ENCODE data around the gene NWD2.

DNA sequence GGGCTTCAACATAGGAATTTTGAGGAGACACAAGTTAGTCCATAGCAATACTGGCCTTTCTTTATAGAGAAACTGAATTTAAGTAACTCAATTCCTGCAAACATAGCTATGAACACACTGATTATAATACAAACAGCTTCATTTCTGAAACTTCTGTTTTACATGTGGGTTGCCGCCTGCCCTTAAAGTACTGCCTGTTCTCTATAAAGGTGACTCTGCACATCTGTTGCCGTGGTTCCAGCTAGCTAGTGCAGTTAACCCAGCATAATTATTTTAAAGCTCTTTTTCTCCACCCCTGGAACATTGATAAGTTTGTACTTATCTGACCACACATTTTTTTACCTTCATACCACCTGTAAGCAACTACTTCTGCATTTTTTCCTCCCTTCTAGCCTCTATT is 177.6 kb downstream of the NWD2 start:
- TF ChIP-seq TAF1 (IDR thresholded peaks at IDR 0.05; ENCODE audit: borderline replicate concordance, insufficient read depth, low read length) (no peak), POLR2AphosphoS5 (IDR thresholded peaks at IDR 0.05; ENCODE audit: low read depth, low read length) (no peak), FOXP2 (optimal IDR thresholded peaks at IDR 0.05; ENCODE audit: borderline replicate concordance, extremely low read depth, extremely low read length, insufficient read depth) (no peak)
- TF ChIP-seq, protein P1, sequence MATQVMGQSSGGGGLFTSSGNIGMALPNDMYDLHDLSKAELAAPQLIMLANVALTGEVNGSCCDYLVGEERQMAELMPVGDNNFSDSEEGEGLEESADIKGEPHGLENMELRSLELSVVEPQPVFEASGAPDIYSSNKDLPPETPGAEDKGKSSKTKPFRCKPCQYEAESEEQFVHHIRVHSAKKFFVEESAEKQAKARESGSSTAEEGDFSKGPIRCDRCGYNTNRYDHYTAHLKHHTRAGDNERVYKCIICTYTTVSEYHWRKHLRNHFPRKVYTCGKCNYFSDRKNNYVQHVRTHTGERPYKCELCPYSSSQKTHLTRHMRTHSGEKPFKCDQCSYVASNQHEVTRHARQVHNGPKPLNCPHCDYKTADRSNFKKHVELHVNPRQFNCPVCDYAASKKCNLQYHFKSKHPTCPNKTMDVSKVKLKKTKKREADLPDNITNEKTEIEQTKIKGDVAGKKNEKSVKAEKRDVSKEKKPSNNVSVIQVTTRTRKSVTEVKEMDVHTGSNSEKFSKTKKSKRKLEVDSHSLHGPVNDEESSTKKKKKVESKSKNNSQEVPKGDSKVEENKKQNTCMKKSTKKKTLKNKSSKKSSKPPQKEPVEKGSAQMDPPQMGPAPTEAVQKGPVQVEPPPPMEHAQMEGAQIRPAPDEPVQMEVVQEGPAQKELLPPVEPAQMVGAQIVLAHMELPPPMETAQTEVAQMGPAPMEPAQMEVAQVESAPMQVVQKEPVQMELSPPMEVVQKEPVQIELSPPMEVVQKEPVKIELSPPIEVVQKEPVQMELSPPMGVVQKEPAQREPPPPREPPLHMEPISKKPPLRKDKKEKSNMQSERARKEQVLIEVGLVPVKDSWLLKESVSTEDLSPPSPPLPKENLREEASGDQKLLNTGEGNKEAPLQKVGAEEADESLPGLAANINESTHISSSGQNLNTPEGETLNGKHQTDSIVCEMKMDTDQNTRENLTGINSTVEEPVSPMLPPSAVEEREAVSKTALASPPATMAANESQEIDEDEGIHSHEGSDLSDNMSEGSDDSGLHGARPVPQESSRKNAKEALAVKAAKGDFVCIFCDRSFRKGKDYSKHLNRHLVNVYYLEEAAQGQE (IDR thresholded peaks at IDR 0.05; ENCODE audit: insufficient read depth in 1 of 2, low read depth in 2 of 2, low read length in 2 of 2) = no peak

Data from PFSK-1 (cell line).